Measurements from ENCODE around the gene APBA2. TPM values are rescaled to one million over a fixed set of nuclear protein-coding genes. Genes with fewer than 3 reads are reported as not detected.

APBA2 gene
- polyA plus RNA-seq, 1 donor (not counting 4 experiments of a cell fraction or from before 2014, with no cell fraction given) = 5.5 TPM

GRCh38 chr15:29045717-29046116 lies 159.9 kb downstream of the APBA2 start:
- TF ChIP-seq EZH2 (IDR thresholded peaks at IDR 0.05; ENCODE audit: low read length) = no peak
- TF ChIP-seq, protein P1, sequence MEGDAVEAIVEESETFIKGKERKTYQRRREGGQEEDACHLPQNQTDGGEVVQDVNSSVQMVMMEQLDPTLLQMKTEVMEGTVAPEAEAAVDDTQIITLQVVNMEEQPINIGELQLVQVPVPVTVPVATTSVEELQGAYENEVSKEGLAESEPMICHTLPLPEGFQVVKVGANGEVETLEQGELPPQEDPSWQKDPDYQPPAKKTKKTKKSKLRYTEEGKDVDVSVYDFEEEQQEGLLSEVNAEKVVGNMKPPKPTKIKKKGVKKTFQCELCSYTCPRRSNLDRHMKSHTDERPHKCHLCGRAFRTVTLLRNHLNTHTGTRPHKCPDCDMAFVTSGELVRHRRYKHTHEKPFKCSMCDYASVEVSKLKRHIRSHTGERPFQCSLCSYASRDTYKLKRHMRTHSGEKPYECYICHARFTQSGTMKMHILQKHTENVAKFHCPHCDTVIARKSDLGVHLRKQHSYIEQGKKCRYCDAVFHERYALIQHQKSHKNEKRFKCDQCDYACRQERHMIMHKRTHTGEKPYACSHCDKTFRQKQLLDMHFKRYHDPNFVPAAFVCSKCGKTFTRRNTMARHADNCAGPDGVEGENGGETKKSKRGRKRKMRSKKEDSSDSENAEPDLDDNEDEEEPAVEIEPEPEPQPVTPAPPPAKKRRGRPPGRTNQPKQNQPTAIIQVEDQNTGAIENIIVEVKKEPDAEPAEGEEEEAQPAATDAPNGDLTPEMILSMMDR (optimal IDR thresholded peaks at IDR 0.05 in 1 of 3, IDR thresholded peaks at IDR 0.05 in 1 of 3, conservative IDR thresholded peaks at IDR 0.05 in 1 of 3; ENCODE audit: extremely low read depth in 1 of 3, insufficient read depth in 2 of 3, low read length in 3 of 3) = no peak
- Histone ChIP-seq H3K27me3 (ENCODE audit: control insufficient read depth, extremely low read depth, insufficient read depth, low read length) (no peaks in the 10 kb centered on the region), H3K9me3 (ENCODE audit: control insufficient read depth, low read depth, low read length) (no peaks in the 10 kb centered on the region), H3K4me3 (ENCODE audit: control insufficient read depth in 2 of 3, extremely low read depth in 1 of 3, insufficient read depth in 2 of 3, low read depth in 1 of 3, low read length in 3 of 3) (no peak overlapping the region), H3K4me1 (ENCODE audit: control insufficient read depth, extremely low read depth, insufficient read depth, low read length) (no peaks in the 10 kb centered on the region), H3K9ac (ENCODE audit: control insufficient read depth, extremely low read depth, insufficient read depth, low read length) (no peak overlapping the region), H3K79me2 (ENCODE audit: control insufficient read depth, insufficient read depth, low read length) (no peaks in the 10 kb centered on the region), H3K36me3 (ENCODE audit: control insufficient read depth in 2 of 2, extremely low read depth in 1 of 2, insufficient read depth in 2 of 2, low read length in 2 of 2) (no peaks in the 10 kb centered on the region), H3K9me1 (ENCODE audit: control insufficient read depth, extremely low read depth, insufficient read depth, low read length) (no peaks in the 10 kb centered on the region), H4K20me1 (ENCODE audit: control insufficient read depth, extremely low read depth, insufficient read depth, low read length) (no peaks in the 10 kb centered on the region), H3K4me2 (ENCODE audit: control insufficient read depth, extremely low read depth, insufficient read depth, low read depth, low read length) (no peak overlapping the region), H3K27ac (ENCODE audit: control insufficient read depth, insufficient read depth, low read length) (no peak overlapping the region), H2AFZ (ENCODE audit: control insufficient read depth, low read length) (no peak overlapping the region)
- FAIRE-seq (no peak), DNase-seq (ENCODE audit: low read depth, low spot score) (no peak)
- dilution Hi-C loops (cut with MboI; ENCODE audit: extremely low pct_ligation_motif_present, low sequenced_read_pairs) = no loop called here

DNA sequence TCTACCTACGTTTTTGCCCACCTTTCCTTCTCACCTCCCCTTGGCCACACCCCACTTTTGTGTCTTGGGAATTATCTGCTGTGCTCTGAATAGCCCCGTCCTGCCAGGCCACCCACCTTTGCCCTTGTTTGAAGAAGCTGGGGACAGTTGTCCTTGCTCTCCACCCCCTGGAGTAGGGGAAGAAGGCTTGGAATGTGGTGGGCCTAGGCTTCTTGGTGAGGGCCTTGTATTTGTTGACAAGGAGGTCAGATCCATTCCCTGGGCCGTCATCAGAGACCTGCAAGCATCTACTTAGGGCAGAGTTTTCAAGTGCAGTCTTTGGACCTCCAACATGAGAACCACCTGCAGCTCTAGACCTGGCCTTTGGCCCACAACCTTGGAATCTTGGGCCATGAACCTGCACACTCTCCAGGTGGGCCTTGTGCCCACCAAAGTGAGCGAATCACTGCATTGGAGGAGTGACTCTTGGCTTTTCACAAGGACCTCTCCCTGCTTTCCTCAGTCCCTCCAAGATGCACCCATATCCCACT lies 160.6 kb downstream of the APBA2 start:
- H3K9me1 ChIP-seq (ENCODE audit: control insufficient read depth, extremely low read depth, insufficient read depth, low read length) = no peaks in the 10 kb centered on the region
- H2AFZ ChIP-seq (ENCODE audit: control insufficient read depth, low read length) = no peak overlapping the region
- TF ChIP-seq EZH2 (IDR thresholded peaks at IDR 0.05; ENCODE audit: low read length) = no peak
- TF ChIP-seq, protein P1 (optimal IDR thresholded peaks at IDR 0.05 in 1 of 3, IDR thresholded peaks at IDR 0.05 in 1 of 3, conservative IDR thresholded peaks at IDR 0.05 in 1 of 3; ENCODE audit: extremely low read depth in 1 of 3, insufficient read depth in 2 of 3, low read length in 3 of 3) = no peak
- no peak overlapping the region for H3K4me3 ChIP-seq (ENCODE audit: control insufficient read depth in 2 of 3, extremely low read depth in 1 of 3, insufficient read depth in 2 of 3, low read depth in 1 of 3, low read length in 3 of 3)
- H4K20me1 ChIP-seq (ENCODE audit: control insufficient read depth, extremely low read depth, insufficient read depth, low read length) = no peaks in the 10 kb centered on the region
- no peaks in the 10 kb centered on the region for H3K36me3 ChIP-seq (ENCODE audit: control insufficient read depth in 2 of 2, extremely low read depth in 1 of 2, insufficient read depth in 2 of 2, low read length in 2 of 2)
- no peak overlapping the region for H3K27ac ChIP-seq (ENCODE audit: control insufficient read depth, insufficient read depth, low read length)
- no peaks in the 10 kb centered on the region for H3K9me3 ChIP-seq (ENCODE audit: control insufficient read depth, low read depth, low read length)
- H3K4me1 ChIP-seq (ENCODE audit: control insufficient read depth, extremely low read depth, insufficient read depth, low read length) = no peaks in the 10 kb centered on the region
- H3K27me3 ChIP-seq (ENCODE audit: control insufficient read depth, extremely low read depth, insufficient read depth, low read length) = no peaks in the 10 kb centered on the region
- no peak for FAIRE-seq
- H3K79me2 ChIP-seq (ENCODE audit: control insufficient read depth, insufficient read depth, low read length) = no peaks in the 10 kb centered on the region
- no peak overlapping the region for H3K4me2 ChIP-seq (ENCODE audit: control insufficient read depth, extremely low read depth, insufficient read depth, low read depth, low read length)
- H3K9ac ChIP-seq (ENCODE audit: control insufficient read depth, extremely low read depth, insufficient read depth, low read length) = no peak overlapping the region
- dilution Hi-C loops (cut with MboI; ENCODE audit: extremely low pct_ligation_motif_present, low sequenced_read_pairs) = no loop called here
- no peak for DNase-seq (ENCODE audit: low read depth, low spot score)
